Endothelial cell of umbilical vein (primary cell): ENCODE results near the gene GALNT1. TPM values are rescaled to one million over a fixed set of nuclear protein-coding genes. Genes with fewer than 3 reads are reported as not detected.

Experiments used
- BruUV-seq: library from RNA; stranded (reverse); fragments of 400-500 nt; replicated peaks from 2 replicates; lab custom pipeline; 2021; lab: Mats Ljungman, UMichigan
- CTCF ChIA-PET: fragments of 300-600, 350-600 bp; sonication (Branson Sonifier 250); formaldehyde crosslinking; loops from one replicate; lab custom pipeline; 2021; ENCODE audit warnings: antibody characterized with exemption, inconsistent platforms; lab: Charles Lee
- POLR2A ChIA-PET: fragments of 300-600, 350-600 bp; sonication (Branson Sonifier 250); formaldehyde crosslinking; loops from one replicate; lab custom pipeline; 2021; ENCODE audit warnings: antibody characterized with exemption, inconsistent platforms; lab: Charles Lee
- DNase-seq: peaks from one replicate; pipeline ENCODE4 v3.0.0-alpha.2; 2011; ENCODE audit warnings: low read depth, low spot score
- FAIRE-seq: peaks from 2 replicates; lab custom pipeline; 2011; peaks lifted over from hg19 to GRCh38; lab: Jason Lieb, UNC
- H2AFZ ChIP-seq: 2 replicates; pipeline ENCODE4 v1.6.0; 2012; ENCODE audit warnings: low read depth, low read length, control low read depth, inconsistent platforms
- H3K27ac ChIP-seq: 2 replicates; pipeline ENCODE4 v1.5.1; 2011; ENCODE audit warnings: low read depth, mild to moderate bottlenecking, control low read depth, low read length, moderate library complexity; ENCODE audit not compliant: insufficient read depth
- H3K27me3 ChIP-seq, 2 experiments: 2 replicates each; pipeline versions ENCODE4 v1.6.0 to v1.6.1; 2011; ENCODE audit warnings: low read length in 2 of 2, mixed read lengths in 1 of 2; ENCODE audit not compliant: control insufficient read depth in 2 of 2, insufficient read depth in 2 of 2
- H3K36me3 ChIP-seq, 2 experiments: 2 replicates in 1 of 2; 3 replicates in 1 of 2; pipeline ENCODE4 v1.5.1; 2011; ENCODE audit warnings: low read length in 2 of 2, mild to moderate bottlenecking in 1 of 2, moderate library complexity in 1 of 2; ENCODE audit not compliant: control insufficient read depth in 2 of 2, insufficient read depth in 2 of 2; ENCODE audit errors: extremely low read depth in 1 of 2
- H3K4me1 ChIP-seq: 3 replicates; pipeline ENCODE4 v1.5.1; 2011; ENCODE audit warnings: mild to moderate bottlenecking, low read length; ENCODE audit not compliant: control insufficient read depth, insufficient read depth; ENCODE audit errors: extremely low read depth
- H3K4me2 ChIP-seq: 2 replicates; pipeline ENCODE4 v1.6.1; 2011; ENCODE audit warnings: low read length, control low read depth, mixed read lengths; ENCODE audit not compliant: insufficient read depth
- H3K4me3 ChIP-seq, 3 experiments: fragments of 200-600 bp in 1 of 3; sonication (generic), shearing (Covaris generic) in 1 of 3; replicated peaks in 1 of 3; 2 replicates each; pipeline ENCODE4 v1.5.1; 2011 to 2016; ENCODE audit warnings: control low read depth in 3 of 3, low read length in 3 of 3, mild to moderate bottlenecking in 2 of 3, inconsistent platforms in 1 of 3, low read depth in 1 of 3, moderate library complexity in 1 of 3; ENCODE audit not compliant: insufficient read depth in 1 of 3
- H3K79me2 ChIP-seq: 2 replicates; pipeline ENCODE4 v1.6.0; 2012; ENCODE audit warnings: low read length, inconsistent platforms; ENCODE audit not compliant: control insufficient read depth, insufficient read depth
- H3K9ac ChIP-seq: replicated peaks from 2 replicates; pipeline ENCODE3; 2011; ENCODE audit warnings: low read length, control low read depth; ENCODE audit not compliant: insufficient read depth; ENCODE audit errors: extremely low read depth
- H3K9me1 ChIP-seq: replicated peaks from 3 replicates; pipeline ENCODE4 v1.6.0; 2011; ENCODE audit warnings: mild to moderate bottlenecking, low read length; ENCODE audit not compliant: control insufficient read depth, insufficient read depth; ENCODE audit errors: extremely low read depth
- H3K9me3 ChIP-seq: replicated peaks from 2 replicates; pipeline ENCODE4 v1.5.1; 2012; ENCODE audit warnings: low read length, inconsistent platforms; ENCODE audit not compliant: control insufficient read depth, insufficient read depth
- H4K20me1 ChIP-seq: replicated peaks from 2 replicates; pipeline ENCODE3; 2011; ENCODE audit warnings: mild to moderate bottlenecking, low read length; ENCODE audit not compliant: control insufficient read depth, insufficient read depth; ENCODE audit errors: extremely low read depth
- EZH2 ChIP-seq: IDR thresholded peaks from 2 replicates; pipeline ENCODE4 v1.6.1; 2012; ENCODE audit warnings: borderline replicate concordance, low read depth, mild to moderate bottlenecking, moderate library complexity, low read length, inconsistent platforms; ENCODE audit not compliant: severe bottlenecking
- FOS ChIP-seq: IDR thresholded peaks from 2 replicates; pipeline ENCODE4 v1.6.1; 2011; ENCODE audit warnings: mild to moderate bottlenecking, low read length, moderate library complexity, borderline replicate concordance; ENCODE audit not compliant: insufficient read depth
- GATA2 ChIP-seq: IDR thresholded peaks from 2 replicates; pipeline ENCODE4 v1.7.0; 2011; ENCODE audit warnings: low read depth, mild to moderate bottlenecking, moderate library complexity, mixed read lengths, low read length; ENCODE audit not compliant: insufficient read length, insufficient read depth
- JUN ChIP-seq: IDR thresholded peaks from 2 replicates; pipeline ENCODE4 v1.6.1; 2011; ENCODE audit warnings: borderline replicate concordance, low read depth; ENCODE audit not compliant: insufficient read length, insufficient read depth
- MYC ChIP-seq: IDR thresholded peaks from one replicate; pipeline ENCODE4 v1.6.1; 2011; ENCODE audit warnings: mild to moderate bottlenecking, low read depth, low read length
- POLR2A ChIP-seq: IDR thresholded peaks from 2 replicates; pipeline ENCODE4 v1.6.1; 2012; ENCODE audit warnings: low read depth, mild to moderate bottlenecking, control low read depth, low read length
- POLR2AphosphoS5 ChIP-seq: IDR thresholded peaks from 2 replicates; pipeline ENCODE4 v1.6.1; 2012; ENCODE audit warnings: low read depth, mild to moderate bottlenecking, control low read depth, low read length, moderate library complexity; ENCODE audit not compliant: insufficient read depth
- dilution Hi-C: fragments of 300-500 bp; cut with MboI; formaldehyde crosslinking; loops from one replicate; pipeline ENCODE4 v1.15.0; 2019; ENCODE audit warnings: low sequenced_read_pairs; ENCODE audit not compliant: extremely low pct_ligation_motif_present
- intact Hi-C: fragments of 100-400 bp; cut with micrococcal nuclease; formaldehyde crosslinking; loops from one replicate; pipeline ENCODE4 v1.10.0; 2022
- polyA plus RNA-seq, 4 experiments: library from polyadenylated mRNA; depleted of rRNA in 3 of 4; stranded (reverse) in 3 of 4; unstranded in 1 of 4; fragments of >200 nt; gene quantifications; 2 replicates each; pipeline versions ENCODE4 v1.2.1 to v1.2.3, GENCODE V29; 2011 to 2012; ENCODE audit warnings: missing spikeins in 1 of 4
- total RNA-seq: library from RNA; stranded (reverse); gene quantifications from 2 replicates; pipeline ENCODE4 v1.2.3, GENCODE V29; 2021
- TF ChIP-seq, protein P1 (sequence below), 2 donors: IDR thresholded peaks; 1 replicate in 1 of 2; 2 replicates in 1 of 2; pipeline ENCODE4 v1.5.1; 2011; ENCODE audit warnings: low read length in 2 of 2, mild to moderate bottlenecking in 2 of 2, moderate library complexity in 2 of 2, control low read depth in 1 of 2, inconsistent platforms in 1 of 2, low read depth in 1 of 2; ENCODE audit not compliant: insufficient read depth in 1 of 2; ENCODE audit errors: extremely low read depth in 1 of 2
- TF ChIP-seq, protein P2 (sequence below): IDR thresholded peaks from 2 replicates; pipeline ENCODE4 v1.6.1; 2011; ENCODE audit not compliant: insufficient read depth, insufficient read length

GALNT1 gene
- total and polyA plus RNA-seq, 2 donors (not counting 3 experiments of a cell fraction or from before 2014, with no cell fraction given) = 89.9 to 360 TPM

DNA sequence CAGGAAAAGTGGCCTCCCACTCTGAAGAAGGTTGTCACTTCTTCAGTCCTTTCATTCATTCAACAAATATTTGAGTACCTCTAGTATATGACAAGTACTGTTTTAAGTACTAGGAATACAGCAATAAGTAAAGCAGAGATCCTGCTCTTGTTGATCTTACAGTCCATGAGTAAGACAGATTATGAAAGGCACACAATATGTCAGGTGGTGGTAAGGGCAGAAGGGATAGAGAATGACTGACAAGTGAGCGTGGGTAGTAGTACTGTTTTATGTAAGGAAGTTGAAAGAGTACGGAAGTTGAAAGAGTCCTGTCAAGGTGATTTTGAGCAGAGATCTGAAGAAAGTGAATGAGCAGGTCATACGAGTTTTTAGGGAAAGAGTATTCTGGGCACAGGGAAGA is 111.3 kb downstream of the GALNT1 start:
- DNase-seq (no peak), FAIRE-seq (no peak)
- TF ChIP-seq, protein P1, sequence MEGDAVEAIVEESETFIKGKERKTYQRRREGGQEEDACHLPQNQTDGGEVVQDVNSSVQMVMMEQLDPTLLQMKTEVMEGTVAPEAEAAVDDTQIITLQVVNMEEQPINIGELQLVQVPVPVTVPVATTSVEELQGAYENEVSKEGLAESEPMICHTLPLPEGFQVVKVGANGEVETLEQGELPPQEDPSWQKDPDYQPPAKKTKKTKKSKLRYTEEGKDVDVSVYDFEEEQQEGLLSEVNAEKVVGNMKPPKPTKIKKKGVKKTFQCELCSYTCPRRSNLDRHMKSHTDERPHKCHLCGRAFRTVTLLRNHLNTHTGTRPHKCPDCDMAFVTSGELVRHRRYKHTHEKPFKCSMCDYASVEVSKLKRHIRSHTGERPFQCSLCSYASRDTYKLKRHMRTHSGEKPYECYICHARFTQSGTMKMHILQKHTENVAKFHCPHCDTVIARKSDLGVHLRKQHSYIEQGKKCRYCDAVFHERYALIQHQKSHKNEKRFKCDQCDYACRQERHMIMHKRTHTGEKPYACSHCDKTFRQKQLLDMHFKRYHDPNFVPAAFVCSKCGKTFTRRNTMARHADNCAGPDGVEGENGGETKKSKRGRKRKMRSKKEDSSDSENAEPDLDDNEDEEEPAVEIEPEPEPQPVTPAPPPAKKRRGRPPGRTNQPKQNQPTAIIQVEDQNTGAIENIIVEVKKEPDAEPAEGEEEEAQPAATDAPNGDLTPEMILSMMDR (IDR thresholded peaks at IDR 0.05; ENCODE audit: extremely low read depth in 1 of 2, insufficient read depth in 1 of 2, low read depth in 1 of 2, low read length in 2 of 2) = no peak
- no peak for TF ChIP-seq POLR2AphosphoS5
- TF ChIP-seq, protein P2, sequence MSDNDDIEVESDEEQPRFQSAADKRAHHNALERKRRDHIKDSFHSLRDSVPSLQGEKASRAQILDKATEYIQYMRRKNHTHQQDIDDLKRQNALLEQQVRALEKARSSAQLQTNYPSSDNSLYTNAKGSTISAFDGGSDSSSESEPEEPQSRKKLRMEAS = no peak
- no peak for TF ChIP-seq FOS
- no peak for TF ChIP-seq JUN
- no peak for TF ChIP-seq POLR2A
- Histone ChIP-seq H3K27ac (no peak overlapping the region), H3K9me1 (no peaks in the 10 kb centered on the region), H3K4me2 (no peak overlapping the region), H2AFZ (no peak overlapping the region), H3K36me3 (peaks cover 7 to 8% of the 10 kb centered on the region in 2 experiments), H3K27me3 (no peaks in the 10 kb centered on the region), H3K79me2 (peaks cover 2% of the 10 kb centered on the region), H4K20me1 (no peaks in the 10 kb centered on the region), H3K9me3 (no peaks in the 10 kb centered on the region), H3K4me3 (no peak overlapping the region), H3K4me1 (peaks cover 3% of the 10 kb centered on the region), H3K9ac (no peak overlapping the region)
- ChIA-PET POLR2A (no interaction called here), CTCF (no interaction called here)
- no TSS peak for BruUV-seq
- dilution Hi-C loops (no loop called here), intact Hi-C loops (no loop called here)

DNA sequence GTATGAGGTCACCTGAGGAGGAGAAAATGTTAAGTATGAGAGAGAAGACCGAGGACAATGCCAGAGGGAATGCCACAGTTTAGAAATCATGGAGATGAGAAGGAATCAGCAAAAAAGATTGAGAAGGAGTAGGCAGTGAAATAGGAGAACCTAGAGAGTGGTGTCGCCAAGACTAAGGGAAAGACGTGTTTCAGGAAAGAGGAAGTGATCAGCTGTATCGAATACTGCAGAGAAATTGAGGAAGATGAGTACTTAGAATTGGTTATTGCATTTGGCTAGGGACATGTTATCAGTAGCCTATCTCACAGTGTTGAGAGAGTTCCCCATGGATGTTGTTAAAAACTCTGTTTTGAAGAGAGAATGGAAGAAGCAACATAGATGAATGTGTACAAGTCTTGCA is 112.3 kb downstream of the GALNT1 start:
- TF ChIP-seq EZH2 (no peak), FOS (no peak), GATA2 (no peak), MYC (no peak), POLR2AphosphoS5 (no peak), JUN (no peak), POLR2A (no peak)
- TF ChIP-seq, protein P1 (IDR thresholded peaks at IDR 0.05; ENCODE audit: extremely low read depth in 1 of 2, insufficient read depth in 1 of 2, low read depth in 1 of 2, low read length in 2 of 2) = no peak
- TF ChIP-seq, protein P2 = no peak
- no peaks in the 10 kb centered on the region for H4K20me1 ChIP-seq
- H3K27me3 ChIP-seq = no peaks in the 10 kb centered on the region
- H3K9ac ChIP-seq = no peak overlapping the region
- ChIA-PET CTCF (no interaction called here), POLR2A (no interaction called here)
- FAIRE-seq (no peak), DNase-seq (no peak)
- no peaks in the 10 kb centered on the region for H3K9me3 ChIP-seq
- no peaks in the 10 kb centered on the region for H3K9me1 ChIP-seq
- no TSS peak for BruUV-seq
- intact Hi-C loops (no loop called here), dilution Hi-C loops (no loop called here)
- H3K4me3 ChIP-seq = no peak overlapping the region
- H3K36me3 ChIP-seq = peaks cover 3 to 8% of the 10 kb centered on the region in 2 experiments
- H3K4me2 ChIP-seq = no peak overlapping the region
- peaks cover 2% of the 10 kb centered on the region for H3K79me2 ChIP-seq
- H2AFZ ChIP-seq = no peak overlapping the region
- H3K4me1 ChIP-seq = peaks cover 3% of the 10 kb centered on the region
- H3K27ac ChIP-seq = no peak overlapping the region
